Upper lobe of right lung (tissue), 1 donor: Measurements from ENCODE around the gene ANXA2. TPM values are rescaled to one million over a fixed set of nuclear protein-coding genes. Genes with fewer than 3 reads are reported as not detected.
A peak's percentile ranks its signal among the peaks of the same experiment; 100 is the strongest.
"Not testable (repeated sequence)": the region's sequence is repeated elsewhere in the genome, so short reads cannot be mapped to it uniquely, and the experiment has no call there.

Source experiments
- ATAC-seq: fragments of 200-7000 bp; cut with Tn5 transposase; one replicate; pipeline ENCODE4 v1.9.1; 2020; ENCODE audit warnings: mild to moderate bottlenecking, moderate library complexity
- DNase-seq: peaks from one replicate; pipeline ENCODE4 v3.0.0-alpha.2; 2020
- H3K27ac ChIP-seq: fragments of 200-600 bp; one replicate; pipeline ENCODE4 v1.8.0; 2022
- H3K27me3 ChIP-seq: fragments of 200-600 bp; one replicate; pipeline ENCODE4 v1.8.0; 2022; ENCODE audit warnings: mild to moderate bottlenecking
- H3K36me3 ChIP-seq: fragments of 200-600 bp; one replicate; pipeline ENCODE4 v1.8.0; 2022
- H3K4me1 ChIP-seq: fragments of 200-600 bp; one replicate; pipeline ENCODE4 v1.8.0; 2022
- H3K4me3 ChIP-seq: fragments of 200-600 bp; one replicate; pipeline ENCODE4 v1.8.0; 2022; ENCODE audit warnings: mild to moderate bottlenecking
- H3K9me3 ChIP-seq: fragments of 200-600 bp; one replicate; pipeline ENCODE4 v1.8.0; 2022
- intact Hi-C: fragments of 100-400 bp; cut with DNase I; formaldehyde crosslinking; loops from one replicate; pipeline ENCODE4 v1.11.0; 2022
- total RNA-seq: library from RNA; stranded (reverse); fragmentation: NEBNext Ultra II Directional; extraction: Animal tissue kit (Norgen Biotek cat#: 25700); gene quantifications from one replicate; pipeline ENCODE4 v1.2.1, GENCODE V29; 2021
- TF ChIP-seq, protein P1 (sequence below): fragments of 200-600 bp; IDR thresholded peaks from one replicate; pipeline ENCODE4 v1.8.0; 2022; ENCODE audit warnings: antibody characterized with exemption
- donor health status: DM: no; HTN: yes; CAD: no; lungs with severe emphysema.

Gene ANXA2
- total RNA-seq, 1 donor from 2014 or later, result 818 TPM

GRCh38 chr15:60338810-60339209, 59.0 kb downstream of the ANXA2 start:
- Histone ChIP-seq H3K4me1 (no peaks in the 10 kb centered on the region), H3K4me3 (no peak overlapping the region), H3K36me3 (no peaks in the 10 kb centered on the region), H3K27ac (no peak overlapping the region), H3K27me3 (no peaks in the 10 kb centered on the region), H3K9me3 (no peaks in the 10 kb centered on the region)
- ATAC-seq (no peak), DNase-seq (no peak)
- intact Hi-C loops, result no loop called here
- TF ChIP-seq, protein P1, sequence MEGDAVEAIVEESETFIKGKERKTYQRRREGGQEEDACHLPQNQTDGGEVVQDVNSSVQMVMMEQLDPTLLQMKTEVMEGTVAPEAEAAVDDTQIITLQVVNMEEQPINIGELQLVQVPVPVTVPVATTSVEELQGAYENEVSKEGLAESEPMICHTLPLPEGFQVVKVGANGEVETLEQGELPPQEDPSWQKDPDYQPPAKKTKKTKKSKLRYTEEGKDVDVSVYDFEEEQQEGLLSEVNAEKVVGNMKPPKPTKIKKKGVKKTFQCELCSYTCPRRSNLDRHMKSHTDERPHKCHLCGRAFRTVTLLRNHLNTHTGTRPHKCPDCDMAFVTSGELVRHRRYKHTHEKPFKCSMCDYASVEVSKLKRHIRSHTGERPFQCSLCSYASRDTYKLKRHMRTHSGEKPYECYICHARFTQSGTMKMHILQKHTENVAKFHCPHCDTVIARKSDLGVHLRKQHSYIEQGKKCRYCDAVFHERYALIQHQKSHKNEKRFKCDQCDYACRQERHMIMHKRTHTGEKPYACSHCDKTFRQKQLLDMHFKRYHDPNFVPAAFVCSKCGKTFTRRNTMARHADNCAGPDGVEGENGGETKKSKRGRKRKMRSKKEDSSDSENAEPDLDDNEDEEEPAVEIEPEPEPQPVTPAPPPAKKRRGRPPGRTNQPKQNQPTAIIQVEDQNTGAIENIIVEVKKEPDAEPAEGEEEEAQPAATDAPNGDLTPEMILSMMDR, result no peak

GRCh38 chr15:60337076-60337475, 60.7 kb downstream of the ANXA2 start:
- DNase-seq, result no peak
- no peak overlapping the region for H3K4me3 ChIP-seq
- ATAC-seq, result no peak
- no peaks in the 10 kb centered on the region for H3K36me3 ChIP-seq
- H3K4me1 ChIP-seq, result no peaks in the 10 kb centered on the region
- H3K9me3 ChIP-seq, result no peaks in the 10 kb centered on the region
- TF ChIP-seq, protein P1, result no peak
- H3K27me3 ChIP-seq, result no peaks in the 10 kb centered on the region
- intact Hi-C loops, result no loop called here
- H3K27ac ChIP-seq, result no peak overlapping the region

GRCh38 chr15:60335296-60335695, 62.5 kb downstream of the ANXA2 start:
- ATAC-seq, H3K4me1 ChIP-seq, H3K27ac ChIP-seq, intact Hi-C loops, H3K27me3 ChIP-seq, H3K4me3 ChIP-seq, H3K9me3 ChIP-seq, H3K36me3 ChIP-seq, DNase-seq: not testable (repeated sequence)

DNA sequence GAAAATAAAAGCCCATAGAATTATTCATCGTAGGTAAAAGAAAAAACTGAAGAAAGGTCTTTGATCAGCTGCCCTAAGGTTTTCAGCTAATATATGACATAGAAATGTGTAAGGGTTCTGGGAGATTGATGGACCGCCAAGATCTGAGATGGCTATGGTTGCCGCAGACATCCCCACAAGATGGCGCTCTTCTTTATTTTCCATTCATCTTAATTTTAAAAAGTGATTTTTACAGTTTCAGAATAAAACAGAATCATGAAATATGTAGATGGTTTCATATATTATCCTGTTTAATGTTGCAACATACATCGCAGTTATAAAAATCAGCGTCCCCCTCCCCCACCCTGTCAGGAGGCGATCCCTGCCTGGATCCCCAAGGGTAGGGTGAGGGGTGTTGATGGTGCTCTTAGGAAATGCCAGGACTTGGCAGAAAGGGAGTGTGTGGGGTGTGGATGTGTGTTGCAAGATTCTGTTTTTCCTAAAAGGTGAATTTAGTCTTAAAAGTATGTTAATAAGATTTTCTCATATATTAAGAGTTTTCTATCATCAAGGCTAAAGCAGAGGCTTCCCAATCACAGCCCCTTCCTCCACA, 68.8 kb downstream of the ANXA2 start:
- no peak overlapping the region for H3K27ac ChIP-seq
- no peaks in the 10 kb centered on the region for H3K9me3 ChIP-seq
- H3K4me3 ChIP-seq, result no peak overlapping the region
- no peaks in the 10 kb centered on the region for H3K36me3 ChIP-seq
- no peak for DNase-seq
- ATAC-seq, result peak; percentile 45
- H3K27me3 ChIP-seq, result peaks cover 40% of the 10 kb centered on the region
- no peaks in the 10 kb centered on the region for H3K4me1 ChIP-seq
- intact Hi-C loops, result no loop called here
- TF ChIP-seq, protein P1, result peak; percentile 72

- DNase-seq, result no peak
- intact Hi-C loops, result no loop called here
- Histone ChIP-seq H3K27ac (no peak overlapping the region), H3K27me3 (peaks cover 40% of the 10 kb centered on the region), H3K9me3 (no peaks in the 10 kb centered on the region), H3K4me1 (no peaks in the 10 kb centered on the region), H3K36me3 (no peaks in the 10 kb centered on the region), H3K4me3 (no peak overlapping the region)
- TF ChIP-seq, protein P1, result peak; percentile 74
- peak; percentile 71 for ATAC-seq
Observed at GRCh38 chr15:60326824-60327654, 70.7 kb downstream of the ANXA2 start.

DNA sequence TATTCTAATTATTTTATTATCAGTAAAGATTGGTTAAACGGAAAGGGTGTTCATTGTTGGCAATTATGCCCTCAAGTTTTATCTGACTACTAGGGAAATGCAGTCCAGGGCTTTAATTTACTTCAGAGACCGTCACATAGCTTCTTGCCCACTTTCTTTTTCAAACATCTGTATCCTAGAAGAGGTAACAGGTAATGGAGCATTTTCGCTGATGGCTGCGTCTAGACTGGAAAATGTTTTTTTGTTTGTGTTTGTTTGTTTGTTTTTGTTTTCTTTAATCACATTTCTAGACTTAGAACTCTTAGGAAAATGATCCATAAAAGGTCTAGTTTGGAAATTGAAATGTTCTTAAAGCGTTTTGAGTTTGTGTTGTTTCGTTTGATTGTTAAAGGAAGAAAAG, 71.4 kb downstream of the ANXA2 start:
- Histone ChIP-seq H3K4me3 (no peak overlapping the region), H3K27me3 (peaks cover 40% of the 10 kb centered on the region), H3K9me3 (no peaks in the 10 kb centered on the region), H3K4me1 (no peaks in the 10 kb centered on the region), H3K36me3 (no peaks in the 10 kb centered on the region), H3K27ac (no peak overlapping the region)
- TF ChIP-seq, protein P1, result no peak
- ATAC-seq, result no peak
- intact Hi-C loops, result no loop called here
- no peak for DNase-seq
